Measurements from ENCODE around the gene TMEM95.

TMEM95 gene

GRCh38 chr17:7315570-7316235, 39.3 kb upstream of the TMEM95 start:
- TF ChIP-seq ZNF274 (IDR thresholded peaks at IDR 0.05; ENCODE audit: low read depth, low read length): no peak
- H3K4me3 ChIP-seq (ENCODE audit: low read length): peak overlapping the region; percentile 79

GRCh38 chr17:7317161-7317803, 37.7 kb upstream of the TMEM95 start:
- TF ChIP-seq ZNF274 (IDR thresholded peaks at IDR 0.05; ENCODE audit: low read depth, low read length): no peak
- no peak overlapping the region for H3K4me3 ChIP-seq (ENCODE audit: low read length)

GRCh38 chr17:7318121-7318860, 36.7 kb upstream of the TMEM95 start:
- TF ChIP-seq ZNF274 (IDR thresholded peaks at IDR 0.05; ENCODE audit: low read depth, low read length): no peak
- H3K4me3 ChIP-seq (ENCODE audit: low read length): no peak overlapping the region

DNA sequence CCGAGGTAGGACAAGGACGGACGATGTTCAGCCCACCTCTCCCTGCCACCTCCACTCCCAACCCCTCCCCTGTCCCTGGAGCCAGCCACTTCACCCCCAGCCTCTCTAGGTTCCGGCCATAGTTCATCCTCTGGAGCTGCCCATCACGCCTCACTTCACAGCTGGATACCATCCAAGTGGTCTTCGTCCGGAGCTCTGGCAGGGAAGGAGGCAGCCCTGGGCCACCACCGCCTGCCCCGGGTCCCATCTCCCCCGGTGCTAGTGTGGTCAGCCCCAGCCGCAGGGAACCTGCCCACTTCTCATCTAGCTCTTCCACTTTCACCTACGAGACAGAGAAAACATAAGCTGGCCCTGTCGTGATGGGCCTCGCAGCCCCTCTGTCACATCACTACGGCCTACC, 33.5 kb upstream of the TMEM95 start:
- H3K4me3 ChIP-seq (ENCODE audit: low read length): no peak overlapping the region
- no peak for TF ChIP-seq ZNF274 (IDR thresholded peaks at IDR 0.05; ENCODE audit: low read depth, low read length)

GRCh38 chr17:7322520-7323194, 32.3 kb upstream of the TMEM95 start:
- TF ChIP-seq ZNF274 (IDR thresholded peaks at IDR 0.05; ENCODE audit: low read depth, low read length): no peak

GRCh38 chr17:7323731-7324437, 31.1 kb upstream of the TMEM95 start:
- no peak for TF ChIP-seq ZNF274 (IDR thresholded peaks at IDR 0.05; ENCODE audit: low read depth, low read length)
- H3K4me3 ChIP-seq (ENCODE audit: low read length): no peak overlapping the region

More at GRCh38 chr17:7322520-7323194, 32.3 kb upstream of the TMEM95 start:
- no peak overlapping the region for H3K4me3 ChIP-seq (ENCODE audit: low read length)

- TF ChIP-seq ZNF274 (IDR thresholded peaks at IDR 0.05; ENCODE audit: low read depth, low read length): no peak
These were observed 30.5 kb upstream of the TMEM95 start for GRCh38 chr17:7324438-7324779.

GRCh38 chr17:7325031-7325528, 29.9 kb upstream of the TMEM95 start:
- H3K4me3 ChIP-seq (ENCODE audit: low read length): no peak overlapping the region
- TF ChIP-seq ZNF274 (IDR thresholded peaks at IDR 0.05; ENCODE audit: low read depth, low read length): no peak

More at GRCh38 chr17:7324438-7324779, 30.5 kb upstream of the TMEM95 start:
- H3K4me3 ChIP-seq (ENCODE audit: low read length): no peak overlapping the region

DNA sequence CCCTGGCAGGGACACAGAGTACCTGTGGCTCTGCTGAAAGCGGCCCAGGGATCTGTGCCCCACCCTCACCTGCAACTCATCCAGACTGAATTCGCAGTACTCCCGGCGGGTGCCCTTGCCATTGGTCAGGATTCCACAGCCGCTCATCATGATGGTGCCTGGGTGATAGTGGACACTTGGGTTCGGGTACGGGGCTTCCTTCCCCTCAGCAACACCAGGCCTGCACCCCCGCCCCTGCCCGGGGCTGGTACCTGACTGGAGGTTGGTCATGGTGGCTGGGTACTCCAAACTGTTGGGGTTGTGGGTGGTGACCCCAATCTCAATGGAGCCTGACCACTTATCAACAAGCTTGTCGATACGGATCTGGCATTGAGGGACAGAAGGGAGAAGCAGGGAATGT, 28.8 kb upstream of the TMEM95 start:
- no peak for TF ChIP-seq ZNF274 (IDR thresholded peaks at IDR 0.05; ENCODE audit: low read depth, low read length)
- no peak overlapping the region for H3K4me3 ChIP-seq (ENCODE audit: low read length)

GRCh38 chr17:7327056-7327455, 27.9 kb upstream of the TMEM95 start:
- no peak overlapping the region for H3K4me3 ChIP-seq (ENCODE audit: low read length)
- TF ChIP-seq ZNF274 (IDR thresholded peaks at IDR 0.05; ENCODE audit: low read depth, low read length): no peak

GRCh38 chr17:7327501-7327900, 27.5 kb upstream of the TMEM95 start:
- H3K4me3 ChIP-seq (ENCODE audit: low read length): no peak overlapping the region
- TF ChIP-seq ZNF274 (IDR thresholded peaks at IDR 0.05; ENCODE audit: low read depth, low read length): no peak

DNA sequence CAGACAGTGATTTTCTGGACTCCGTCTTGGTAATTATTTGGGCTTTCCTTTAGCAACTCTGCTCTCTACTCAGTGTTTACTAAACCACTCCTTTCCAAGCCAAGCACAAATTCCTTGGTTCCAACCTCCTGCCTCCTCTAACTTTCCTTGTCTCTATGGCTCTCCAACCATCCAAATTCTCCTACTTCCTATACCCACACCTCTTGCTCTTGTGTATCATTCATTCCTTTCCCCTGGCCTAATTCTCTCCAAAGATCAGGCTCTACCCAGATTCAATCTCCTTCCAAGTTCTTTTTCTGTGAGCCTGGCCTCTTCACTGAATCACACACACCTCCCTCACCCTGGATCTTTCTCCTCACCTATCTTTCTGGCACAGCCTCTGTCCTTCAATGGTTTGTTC, 26.9 kb upstream of the TMEM95 start:
- peak overlapping the region; percentile 77; the same call in 1 of the 2 replicates for H3K4me3 ChIP-seq (ENCODE audit: low read length)
- no peak for TF ChIP-seq ZNF274 (IDR thresholded peaks at IDR 0.05; ENCODE audit: low read depth, low read length)

DNA sequence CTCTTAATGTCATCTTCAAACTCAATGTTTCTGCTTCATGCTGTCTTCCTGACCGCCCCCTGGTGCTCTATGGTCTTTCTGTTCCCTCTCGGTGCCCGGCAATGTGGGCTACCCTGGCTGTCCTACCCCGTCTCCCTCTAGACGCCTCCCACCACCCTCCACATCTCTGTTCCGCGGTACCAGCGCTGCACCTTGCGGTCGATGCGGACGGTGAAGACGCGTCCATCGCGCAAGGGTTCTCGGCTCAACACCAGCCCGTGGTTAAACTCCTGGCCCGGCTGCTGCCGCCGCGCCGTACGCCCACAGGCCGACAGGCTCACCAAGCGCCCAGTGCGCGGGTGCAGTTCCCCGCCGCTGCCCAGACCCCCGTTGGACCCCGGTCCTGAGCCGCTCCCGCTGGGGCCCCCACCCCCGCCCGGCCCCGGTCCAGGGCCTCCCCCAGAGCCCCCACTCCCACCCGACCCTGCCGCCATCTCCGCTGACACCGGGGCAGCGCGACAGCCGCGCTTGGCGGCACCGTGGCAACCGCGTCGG, 26.0 kb upstream of the TMEM95 start, which contains the start of gene NEURL4:
TSS of gene NEURL4 (minus strand) at position 496 of the 534 bp plus-strand sequence. CDS start at position 473, 23 bp downstream.
- peak within 1 kb of the TSS; percentile 77 for H3K4me3 ChIP-seq (ENCODE audit: low read length)
- TF ChIP-seq ZNF274 (IDR thresholded peaks at IDR 0.05; ENCODE audit: low read depth, low read length): no peak
